ENCODE measurements around the gene RBM6. TPM values are rescaled to one million over a fixed set of nuclear protein-coding genes. Genes with fewer than 3 reads are reported as not detected.

The RBM6 gene
- total and polyA plus RNA-seq, 9 of the 15 experiments (the other 6 are each of a cell fraction or from before 2014, with no cell fraction given), result 19.9 to 82.2 (median 57.8) TPM

- Histone ChIP-seq H3K4me2 (ENCODE audit: insufficient read depth, low read length) (peak overlapping the region; percentile 83), H3K4me1 (replicated peaks in 1 of 2; ENCODE audit: control insufficient read depth in 2 of 2, insufficient read depth in 2 of 2, low read length in 2 of 2) (peaks cover 30 to 65% of the 10 kb centered on the region in 2 experiments), H3K36me3 (ENCODE audit: control insufficient read depth, insufficient read depth, low read length) (peaks cover 2% of the 10 kb centered on the region; the same call in 1 of the 3 replicates), H3K27me3 (ENCODE audit: control insufficient read depth in 2 of 2, insufficient read depth in 2 of 2, low read length in 2 of 2) (no peaks in the 10 kb centered on the region), H4K20me1 (replicated peaks; ENCODE audit: control insufficient read depth, insufficient read depth, low read length) (no peaks in the 10 kb centered on the region), H3K79me2 (ENCODE audit: control insufficient read depth, insufficient read depth, low read length) (peaks cover 27% of the 10 kb centered on the region), H3K27ac (ENCODE audit: extremely low read depth, low read depth, low read length) (no peak overlapping the region), H3K9me1 (ENCODE audit: control insufficient read depth, insufficient read depth, low read length) (no peaks in the 10 kb centered on the region), H3K4me3 (peak overlapping the region; percentile 40; the same call in 1 of the 2 replicates), H3K9ac (ENCODE audit: insufficient read depth in 1 of 2, low read depth in 2 of 2, low read length in 2 of 2) (peak overlapping the region; percentile 62 to 92; a peak in 3 of 4 replicates), H3K9me3 (replicated peaks; ENCODE audit: control insufficient read depth, insufficient read depth, low read depth, low read length) (no peaks in the 10 kb centered on the region), H2AFZ (ENCODE audit: low read depth, low read length) (no peak overlapping the region)
- no peak for DNase-seq (ENCODE audit: extremely low read depth in 1 of 4, low spot score in 3 of 4)
- TF ChIP-seq ZNF79 (CRISPR knock-in tag; IDR thresholded peaks at IDR 0.05; ENCODE audit: low read depth) (no peak), ATF2 (CRISPR knock-in tag; IDR thresholded peaks at IDR 0.05) (no peak), CREB1 (IDR thresholded peaks at IDR 0.05) (no peak), CREB1 (CRISPR knock-in tag; IDR thresholded peaks at IDR 0.05) (peak; percentile 9; the same call in 1 of the 2 replicates), KLF16 (IDR thresholded peaks at IDR 0.05) (no peak), BCLAF1 (IDR thresholded peaks at IDR 0.05; ENCODE audit: borderline replicate concordance in 1 of 2, control insufficient read depth in 1 of 2, low read depth in 2 of 2, low read length in 1 of 2) (no peak), POU5F1 (IDR thresholded peaks at IDR 0.05; ENCODE audit: borderline replicate concordance, low read depth, low read length, partially characterized antibody) (no peak), ZBTB33 (CRISPR knock-in tag; IDR thresholded peaks at IDR 0.05) (peak; percentile 8; the same call in 1 of the 2 replicates), EP300 (IDR thresholded peaks at IDR 0.05; ENCODE audit: low read length) (no peak)
- no TSS peak for BruUV-seq (replicated peaks)
- intact Hi-C loops (cut with micrococcal nuclease), result loop anchor here (10.0 kb wide), 1 partner anchor 348 kb away; the partner anchor contains the start of gene BSN
- no peak for FAIRE-seq
- POLR2A ChIA-PET, result interaction anchor here (0.5 to 1.4 kb wide), 2 partner anchors 12 to 104 kb away, joined by 3 to 5 read pairs; no protein-coding TSS in a partner anchor
- no peak for ATAC-seq
- in situ Hi-C loops (cut with MboI), result no loop called here
- CTCF ChIA-PET (ENCODE audit: low intra/inter-chr PET ratio), result no interaction called here
- WGBS (ENCODE audit: insufficient coverage, low coverage, missing lambda C conversion rate), result 80% methylated on average over 25 of the region's 44 CpGs
Observed at GRCh38 chr3:49902511-49903345, 37.2 kb upstream of the RBM6 start.
